Retinal pigment epithelial cell (primary cell): ENCODE data around the gene COPZ1.

ENCODE experiments used
- DNase-seq: peaks from one replicate; pipeline ENCODE4 v3.0.0-alpha.2; 2010; ENCODE audit warnings: low read depth
- H3K4me3 ChIP-seq: 2 replicates; pipeline ENCODE4 v1.5.1; 2011; ENCODE audit warnings: mild to moderate bottlenecking, low read length, control low read depth, moderate library complexity
- TF ChIP-seq, protein P1 (sequence below): conservative IDR thresholded peaks from 2 replicates; pipeline ENCODE4 v1.5.1; 2011; ENCODE audit warnings: low read depth, low read length, control low read depth, inconsistent platforms

COPZ1 gene

DNA sequence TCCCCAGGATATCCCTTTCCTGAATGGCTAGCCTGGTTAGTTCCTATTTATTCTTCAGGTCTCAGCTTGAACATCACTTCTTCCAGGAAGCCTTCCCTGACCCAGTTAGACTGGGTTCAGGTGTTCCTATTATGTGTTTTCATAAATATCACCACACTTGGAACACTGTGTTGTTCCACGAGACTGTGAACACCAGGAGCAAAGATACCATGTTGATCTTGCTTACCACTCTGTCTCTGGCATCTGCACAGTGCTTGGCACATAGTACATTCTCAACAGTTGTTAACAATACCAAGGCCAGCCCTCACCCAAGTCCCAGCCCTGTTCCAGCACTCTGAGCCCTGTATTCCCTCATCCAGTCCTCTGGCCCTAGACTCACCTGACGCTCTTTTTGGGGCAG lies 73.3 kb downstream of the COPZ1 start:
- no peak overlapping the region for H3K4me3 ChIP-seq
- DNase-seq = no peak
- TF ChIP-seq, protein P1, sequence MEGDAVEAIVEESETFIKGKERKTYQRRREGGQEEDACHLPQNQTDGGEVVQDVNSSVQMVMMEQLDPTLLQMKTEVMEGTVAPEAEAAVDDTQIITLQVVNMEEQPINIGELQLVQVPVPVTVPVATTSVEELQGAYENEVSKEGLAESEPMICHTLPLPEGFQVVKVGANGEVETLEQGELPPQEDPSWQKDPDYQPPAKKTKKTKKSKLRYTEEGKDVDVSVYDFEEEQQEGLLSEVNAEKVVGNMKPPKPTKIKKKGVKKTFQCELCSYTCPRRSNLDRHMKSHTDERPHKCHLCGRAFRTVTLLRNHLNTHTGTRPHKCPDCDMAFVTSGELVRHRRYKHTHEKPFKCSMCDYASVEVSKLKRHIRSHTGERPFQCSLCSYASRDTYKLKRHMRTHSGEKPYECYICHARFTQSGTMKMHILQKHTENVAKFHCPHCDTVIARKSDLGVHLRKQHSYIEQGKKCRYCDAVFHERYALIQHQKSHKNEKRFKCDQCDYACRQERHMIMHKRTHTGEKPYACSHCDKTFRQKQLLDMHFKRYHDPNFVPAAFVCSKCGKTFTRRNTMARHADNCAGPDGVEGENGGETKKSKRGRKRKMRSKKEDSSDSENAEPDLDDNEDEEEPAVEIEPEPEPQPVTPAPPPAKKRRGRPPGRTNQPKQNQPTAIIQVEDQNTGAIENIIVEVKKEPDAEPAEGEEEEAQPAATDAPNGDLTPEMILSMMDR = no peak

DNA sequence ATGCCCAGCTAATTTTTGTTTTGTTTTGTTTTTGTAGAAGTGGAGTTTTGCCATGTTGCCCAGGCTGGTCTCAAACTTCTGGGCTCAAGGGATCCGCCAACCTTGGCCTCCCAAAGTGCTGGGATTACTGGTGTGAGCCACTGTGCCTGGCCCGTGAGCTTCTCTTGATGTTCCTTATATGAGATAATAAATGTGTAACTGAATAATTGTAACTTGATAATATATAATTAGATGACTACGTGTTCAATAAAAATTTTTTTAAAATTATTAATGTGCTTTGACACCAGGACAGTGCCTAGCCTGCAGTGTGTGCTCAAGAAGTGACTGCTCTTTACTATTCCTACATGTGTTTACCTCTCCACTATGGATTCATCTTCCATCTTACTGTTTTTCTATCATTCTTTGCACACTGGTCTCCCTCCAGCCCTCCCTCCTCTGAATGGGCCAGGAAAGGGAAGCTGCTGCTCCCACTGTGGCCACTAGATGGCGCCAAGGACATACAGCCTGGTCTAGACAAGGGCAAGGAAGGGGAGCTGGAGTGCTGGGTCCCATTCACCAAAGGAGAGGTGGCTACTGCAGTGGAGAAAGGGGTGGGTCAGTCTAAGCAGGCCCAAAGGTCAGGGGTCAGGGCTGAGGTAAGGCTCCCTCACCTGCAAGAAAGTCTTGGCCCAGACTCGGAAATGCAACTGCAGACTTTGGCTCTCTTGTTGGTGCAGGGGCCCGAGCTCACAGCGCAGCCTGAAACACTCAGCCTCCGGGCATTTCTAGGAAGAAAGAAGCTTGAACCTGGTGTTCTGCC lies 74.3 kb downstream of the COPZ1 start:
- DNase-seq = no peak
- TF ChIP-seq, protein P1 = peak; percentile 100
- no peak overlapping the region for H3K4me3 ChIP-seq

DNA sequence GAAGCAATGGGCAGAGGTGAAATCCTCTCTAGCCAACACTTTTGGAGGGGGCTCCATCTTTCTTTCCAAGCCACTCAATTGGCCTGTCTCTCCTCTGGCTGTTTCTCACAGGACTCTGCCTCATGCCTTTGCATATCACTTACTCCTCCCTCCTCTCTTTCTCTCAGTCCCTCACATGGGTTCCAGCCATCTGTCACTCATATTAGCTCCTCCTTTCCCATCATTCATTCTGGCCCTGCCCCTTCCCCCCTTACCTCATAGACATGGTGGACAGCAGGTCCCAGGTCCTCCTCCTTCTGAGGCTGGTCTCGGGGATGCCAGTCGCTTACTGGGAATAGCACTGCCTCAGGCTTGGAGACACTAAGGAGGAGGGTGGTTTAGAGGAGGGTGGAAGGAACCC lies 76.2 kb downstream of the COPZ1 start:
- H3K4me3 ChIP-seq = no peak overlapping the region
- DNase-seq = no peak
- TF ChIP-seq, protein P1 = no peak
